Measurements from ENCODE around the gene MSI2. TPM values are rescaled to one million over a fixed set of nuclear protein-coding genes. Genes with fewer than 3 reads are reported as not detected.

The MSI2 gene
- total RNA-seq, 2 experiments from 2014 or later = 131 to 164 TPM

DNA sequence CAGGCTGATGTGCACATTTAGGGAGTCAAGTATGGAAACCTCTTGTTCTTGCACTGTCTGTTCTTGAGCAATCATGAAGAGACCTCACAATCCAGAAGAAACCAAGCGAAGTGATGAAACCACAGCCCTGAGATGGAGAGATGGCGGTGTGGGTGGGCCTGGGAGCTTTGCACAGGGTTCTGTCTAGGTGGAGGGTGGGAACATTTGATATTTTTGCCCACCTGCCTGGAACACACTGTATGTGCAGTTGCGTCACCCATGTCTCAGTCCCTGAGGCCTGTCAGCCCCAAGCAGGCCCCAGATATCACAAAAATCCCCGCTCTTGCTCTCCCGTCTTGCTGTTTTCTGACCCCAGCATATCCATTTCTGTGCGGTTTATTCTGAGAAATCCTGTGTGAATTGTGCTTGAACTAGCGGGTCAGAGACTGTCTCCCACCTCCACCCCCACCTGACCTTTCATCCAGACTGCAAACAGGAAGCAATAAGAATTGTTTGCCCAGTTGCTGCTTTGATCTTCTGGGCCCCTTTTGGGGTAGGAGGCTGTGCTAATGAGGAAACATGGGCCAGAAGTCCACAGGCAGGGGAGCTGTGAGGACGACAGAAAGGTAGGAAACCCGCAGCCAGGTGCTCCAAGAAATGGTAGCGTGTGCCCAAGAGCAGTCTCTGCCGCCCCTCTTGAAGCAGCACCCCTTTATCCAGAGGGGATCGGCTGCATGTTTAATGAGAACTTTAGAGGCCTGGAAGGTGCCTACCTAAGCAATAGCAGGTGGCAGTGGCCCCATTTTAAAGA lies 304.9 kb downstream of the MSI2 start:
- TF ChIP-seq, protein P1, sequence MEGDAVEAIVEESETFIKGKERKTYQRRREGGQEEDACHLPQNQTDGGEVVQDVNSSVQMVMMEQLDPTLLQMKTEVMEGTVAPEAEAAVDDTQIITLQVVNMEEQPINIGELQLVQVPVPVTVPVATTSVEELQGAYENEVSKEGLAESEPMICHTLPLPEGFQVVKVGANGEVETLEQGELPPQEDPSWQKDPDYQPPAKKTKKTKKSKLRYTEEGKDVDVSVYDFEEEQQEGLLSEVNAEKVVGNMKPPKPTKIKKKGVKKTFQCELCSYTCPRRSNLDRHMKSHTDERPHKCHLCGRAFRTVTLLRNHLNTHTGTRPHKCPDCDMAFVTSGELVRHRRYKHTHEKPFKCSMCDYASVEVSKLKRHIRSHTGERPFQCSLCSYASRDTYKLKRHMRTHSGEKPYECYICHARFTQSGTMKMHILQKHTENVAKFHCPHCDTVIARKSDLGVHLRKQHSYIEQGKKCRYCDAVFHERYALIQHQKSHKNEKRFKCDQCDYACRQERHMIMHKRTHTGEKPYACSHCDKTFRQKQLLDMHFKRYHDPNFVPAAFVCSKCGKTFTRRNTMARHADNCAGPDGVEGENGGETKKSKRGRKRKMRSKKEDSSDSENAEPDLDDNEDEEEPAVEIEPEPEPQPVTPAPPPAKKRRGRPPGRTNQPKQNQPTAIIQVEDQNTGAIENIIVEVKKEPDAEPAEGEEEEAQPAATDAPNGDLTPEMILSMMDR (conservative IDR thresholded peaks at IDR 0.05; ENCODE audit: low read length) = no peak
- no peak for TF ChIP-seq EZH2phosphoT487 (IDR thresholded peaks at IDR 0.05; ENCODE audit: borderline replicate concordance, low read depth, low read length)
- intact Hi-C loops (cut with micrococcal nuclease; ENCODE audit: unreplicated experiment) = no loop called here
- Histone ChIP-seq H3K4me2 (ENCODE audit: low read length) (peak overlapping the region; percentile 90), H3K9me2 (ENCODE audit: insufficient read depth, low read length) (no peaks in the 10 kb centered on the region), H3K4me3 (ENCODE audit: low read depth, low read length, poor library complexity, severe bottlenecking) (peak overlapping the region; percentile 31), H4K20me1 (ENCODE audit: insufficient read depth, low read length) (no peaks in the 10 kb centered on the region), H3K4me1 (ENCODE audit: insufficient read depth, low read length, poor library complexity, severe bottlenecking) (peaks cover 74% of the 10 kb centered on the region), H3K9me3 (ENCODE audit: low read length) (no peaks in the 10 kb centered on the region), H2AFZ (ENCODE audit: low read length) (peak overlapping the region; percentile 34; the same call in 1 of the 2 replicates), H3K36me3 (ENCODE audit: insufficient read depth, low read length) (peaks cover 4% of the 10 kb centered on the region; the same call in 1 of the 2 replicates), H3K27ac (ENCODE audit: low read depth, low read length, poor library complexity, severe bottlenecking) (peak overlapping the region; percentile 99), H3K79me2 (ENCODE audit: insufficient read depth, low read depth, low read length) (0 out of 2 replicates have a peak, but pooled peaks cover 2% of the 10 kb centered on the region)
- DNase-seq (ENCODE audit: low spot score) = peak; percentile 71
- POLR2A ChIA-PET = interaction anchor here (1.1 to 3.4 kb wide), 2 partner anchors 10 to 18 kb away, joined by 3 to 19 read pairs; no protein-coding TSS in a partner anchor
- BruUV-seq (replicated peaks) = no TSS peak
- CTCF ChIA-PET (ENCODE audit: unreplicated experiment) = no interaction called here

GRCh38 chr17:57562184-57562698 lies 305.9 kb downstream of the MSI2 start:
- H3K9me2 ChIP-seq (ENCODE audit: insufficient read depth, low read length) = no peaks in the 10 kb centered on the region
- H3K4me1 ChIP-seq (ENCODE audit: insufficient read depth, low read length, poor library complexity, severe bottlenecking) = peaks cover 64% of the 10 kb centered on the region
- no TSS peak for BruUV-seq (replicated peaks)
- CTCF ChIA-PET (ENCODE audit: unreplicated experiment) = no interaction called here
- peak overlapping the region; percentile 90 for H3K4me2 ChIP-seq (ENCODE audit: low read length)
- H3K9me3 ChIP-seq (ENCODE audit: low read length) = no peaks in the 10 kb centered on the region
- H3K79me2 ChIP-seq (ENCODE audit: insufficient read depth, low read depth, low read length) = no peaks in the 10 kb centered on the region
- peaks cover under 1% of the 10 kb centered on the region; the same call in 1 of the 2 replicates for H3K36me3 ChIP-seq (ENCODE audit: insufficient read depth, low read length)
- no peak for TF ChIP-seq EZH2phosphoT487 (IDR thresholded peaks at IDR 0.05; ENCODE audit: borderline replicate concordance, low read depth, low read length)
- TF ChIP-seq, protein P1 (conservative IDR thresholded peaks at IDR 0.05; ENCODE audit: low read length) = no peak
- intact Hi-C loops (cut with micrococcal nuclease; ENCODE audit: unreplicated experiment) = no loop called here
- DNase-seq (ENCODE audit: low spot score) = no peak
- H2AFZ ChIP-seq (ENCODE audit: low read length) = no peak overlapping the region
- peak overlapping the region; percentile 99 for H3K27ac ChIP-seq (ENCODE audit: low read depth, low read length, poor library complexity, severe bottlenecking)
- H3K4me3 ChIP-seq (ENCODE audit: low read depth, low read length, poor library complexity, severe bottlenecking) = no peak overlapping the region
- POLR2A ChIA-PET = interaction anchor here (0.6 to 3.4 kb wide), 3 partner anchors 11 to 31 kb away, joined by 3 to 19 read pairs (median 3); no protein-coding TSS in a partner anchor
- H4K20me1 ChIP-seq (ENCODE audit: insufficient read depth, low read length) = no peaks in the 10 kb centered on the region

GRCh38 chr17:57563958-57564357 lies 307.6 kb downstream of the MSI2 start:
- CTCF ChIA-PET (ENCODE audit: unreplicated experiment) = no interaction called here
- BruUV-seq (replicated peaks) = no TSS peak

More at GRCh38 chr17:57563958-57564357, 307.6 kb downstream of the MSI2 start:
- Histone ChIP-seq H4K20me1 (ENCODE audit: insufficient read depth, low read length) (no peaks in the 10 kb centered on the region), H3K4me3 (ENCODE audit: low read depth, low read length, poor library complexity, severe bottlenecking) (no peak overlapping the region), H3K4me2 (ENCODE audit: low read length) (no peak overlapping the region), H3K36me3 (ENCODE audit: insufficient read depth, low read length) (no peaks in the 10 kb centered on the region), H2AFZ (ENCODE audit: low read length) (no peak overlapping the region), H3K9me3 (ENCODE audit: low read length) (no peaks in the 10 kb centered on the region), H3K27ac (ENCODE audit: low read depth, low read length, poor library complexity, severe bottlenecking) (no peak overlapping the region), H3K9me2 (ENCODE audit: insufficient read depth, low read length) (no peaks in the 10 kb centered on the region), H3K79me2 (ENCODE audit: insufficient read depth, low read depth, low read length) (no peaks in the 10 kb centered on the region), H3K4me1 (ENCODE audit: insufficient read depth, low read length, poor library complexity, severe bottlenecking) (peaks cover 47% of the 10 kb centered on the region)
- no peak for TF ChIP-seq EZH2phosphoT487 (IDR thresholded peaks at IDR 0.05; ENCODE audit: borderline replicate concordance, low read depth, low read length)
- TF ChIP-seq, protein P1 (conservative IDR thresholded peaks at IDR 0.05; ENCODE audit: low read length) = no peak
- POLR2A ChIA-PET = no interaction called here
- intact Hi-C loops (cut with micrococcal nuclease; ENCODE audit: unreplicated experiment) = no loop called here
- no peak for DNase-seq (ENCODE audit: low spot score)
